HK-2 (cell line): ENCODE data around the gene ATP8B4.

Experiments used
- DNase-seq: peaks from one replicate; pipeline ENCODE4 v3.0.0-alpha.2; 2018; ENCODE audit not compliant: unreplicated experiment

Gene ATP8B4

GRCh38 chr15:49927189-49927861, 191.7 kb downstream of the ATP8B4 start:
- DNase-seq: no peak

- DNase-seq: no peak
Observed at GRCh38 chr15:49926740-49927139, 192.3 kb downstream of the ATP8B4 start.

GRCh38 chr15:49923671-49924070, 195.4 kb downstream of the ATP8B4 start:
- no peak for DNase-seq

- DNase-seq: no peak
Observed at GRCh38 chr15:49919034-49919433, 200.0 kb downstream of the ATP8B4 start.

- no peak for DNase-seq
Observed at GRCh38 chr15:49918121-49918520, 200.9 kb downstream of the ATP8B4 start.

- no peak for DNase-seq
Observed at GRCh38 chr15:49916998-49917397, 202.0 kb downstream of the ATP8B4 start.

GRCh38 chr15:49915822-49916221, 203.2 kb downstream of the ATP8B4 start:
- DNase-seq: no peak

GRCh38 chr15:49908933-49909295, 210.1 kb downstream of the ATP8B4 start:
- DNase-seq: no peak

- DNase-seq: no peak
Observed at GRCh38 chr15:49908236-49908932, 210.6 kb downstream of the ATP8B4 start.

GRCh38 chr15:49906966-49907365, 212.1 kb downstream of the ATP8B4 start:
- DNase-seq: no peak

- DNase-seq: no peak
Observed at GRCh38 chr15:49905221-49905620, 213.8 kb downstream of the ATP8B4 start.

GRCh38 chr15:49904296-49904695, 214.7 kb downstream of the ATP8B4 start:
- DNase-seq: no peak

- DNase-seq: no peak
Observed at GRCh38 chr15:49902685-49903501, 216.1 kb downstream of the ATP8B4 start.

GRCh38 chr15:49901996-49902684, 216.9 kb downstream of the ATP8B4 start:
- DNase-seq: no peak

GRCh38 chr15:49901321-49901720, 217.7 kb downstream of the ATP8B4 start:
- no peak for DNase-seq

GRCh38 chr15:49900903-49901235, 218.2 kb downstream of the ATP8B4 start:
- DNase-seq: no peak

- no peak for DNase-seq
Observed at GRCh38 chr15:49900006-49900902, 218.8 kb downstream of the ATP8B4 start.

GRCh38 chr15:49898575-49899283, 220.3 kb downstream of the ATP8B4 start:
- no peak for DNase-seq

GRCh38 chr15:49898097-49898496, 220.9 kb downstream of the ATP8B4 start:
- DNase-seq: no peak

GRCh38 chr15:49895347-49896223, 223.4 kb downstream of the ATP8B4 start:
- no peak for DNase-seq
